ENCODE results near the gene SAMD14. TPM values are rescaled to one million over a fixed set of nuclear protein-coding genes. Genes with fewer than 3 reads are reported as not detected.

Gene SAMD14
- total RNA-seq, 1 experiment from 2014 or later = not detected

- intact Hi-C loops (cut with micrococcal nuclease; ENCODE audit: unreplicated experiment) = no loop called here
- no peak for TF ChIP-seq CTCF (IDR thresholded peaks at IDR 0.05; ENCODE audit: unreplicated experiment)
- no TSS peak for BruUV-seq (replicated peaks)
- no peak overlapping the region for H3K27ac Mint-ChIP-seq (ENCODE audit: unreplicated experiment)
- H3K9me3 Mint-ChIP-seq (ENCODE audit: low read depth, unreplicated experiment) = no peaks in the 10 kb centered on the region
- peaks cover 9% of the 10 kb centered on the region for H3K27me3 Mint-ChIP-seq (ENCODE audit: unreplicated experiment)
- H3K4me1 Mint-ChIP-seq (ENCODE audit: low read depth, unreplicated experiment) = peaks cover 8% of the 10 kb centered on the region
- peaks cover 63% of the 10 kb centered on the region for H3K36me3 Mint-ChIP-seq (ENCODE audit: insufficient read depth, unreplicated experiment)
- H3K4me3 Mint-ChIP-seq (ENCODE audit: low read depth, unreplicated experiment) = no peak overlapping the region
- CTCF ChIA-PET = interaction anchor here (0.6 to 1.5 kb wide), 4 partner anchors 12 to 56 kb away, joined by 3 to 7 read pairs (median 4); no protein-coding TSS in a partner anchor
- DNase-seq = no peak
Measured at GRCh38 chr17:50136096-50136687, 6.2 kb upstream of the SAMD14 start.

GRCh38 chr17:50135316-50136095, 5.5 kb upstream of the SAMD14 start:
- H3K27me3 Mint-ChIP-seq (ENCODE audit: unreplicated experiment) = peaks cover 16% of the 10 kb centered on the region
- DNase-seq = no peak
- intact Hi-C loops (cut with micrococcal nuclease; ENCODE audit: unreplicated experiment) = no loop called here
- BruUV-seq (replicated peaks) = no TSS peak
- peaks cover 56% of the 10 kb centered on the region for H3K36me3 Mint-ChIP-seq (ENCODE audit: insufficient read depth, unreplicated experiment)
- CTCF ChIA-PET = interaction anchor here (1.2 to 1.5 kb wide), 3 partner anchors 13 to 23 kb away, joined by 3 to 7 read pairs (median 4); no protein-coding TSS in a partner anchor
- no peak for TF ChIP-seq CTCF (IDR thresholded peaks at IDR 0.05; ENCODE audit: unreplicated experiment)
- H3K9me3 Mint-ChIP-seq (ENCODE audit: low read depth, unreplicated experiment) = no peaks in the 10 kb centered on the region
- peaks cover 8% of the 10 kb centered on the region for H3K4me1 Mint-ChIP-seq (ENCODE audit: low read depth, unreplicated experiment)
- H3K4me3 Mint-ChIP-seq (ENCODE audit: low read depth, unreplicated experiment) = no peak overlapping the region
- peak overlapping the region; percentile 37 for H3K27ac Mint-ChIP-seq (ENCODE audit: unreplicated experiment)

GRCh38 chr17:50134206-50135110, 4.5 kb upstream of the SAMD14 start:
- H3K27ac Mint-ChIP-seq (ENCODE audit: unreplicated experiment) = no peak overlapping the region
- peak; percentile 29 for DNase-seq
- intact Hi-C loops (cut with micrococcal nuclease; ENCODE audit: unreplicated experiment) = no loop called here

More at GRCh38 chr17:50134206-50135110, 4.5 kb upstream of the SAMD14 start:
- CTCF ChIA-PET = no interaction called here
- H3K36me3 Mint-ChIP-seq (ENCODE audit: insufficient read depth, unreplicated experiment) = peaks cover 46% of the 10 kb centered on the region
- peaks cover 13% of the 10 kb centered on the region for H3K4me1 Mint-ChIP-seq (ENCODE audit: low read depth, unreplicated experiment)
- TSS peak; percentile 53 for BruUV-seq (replicated peaks)
- no peak overlapping the region for H3K4me3 Mint-ChIP-seq (ENCODE audit: low read depth, unreplicated experiment)
- TF ChIP-seq CTCF (IDR thresholded peaks at IDR 0.05; ENCODE audit: unreplicated experiment) = no peak
- H3K27me3 Mint-ChIP-seq (ENCODE audit: unreplicated experiment) = peaks cover 26% of the 10 kb centered on the region
- no peaks in the 10 kb centered on the region for H3K9me3 Mint-ChIP-seq (ENCODE audit: low read depth, unreplicated experiment)
